Mesendoderm (in vitro differentiated cells): ENCODE measurements around the gene ARHGEF2.

Experiments used
- DNase-seq: peaks from one replicate; pipeline ENCODE4 v3.0.0; 2013
- H2AK5ac ChIP-seq: 2 replicates; pipeline ENCODE4 v1.6.1; 2013; ENCODE audit warnings: low read length, inconsistent platforms
- H2BK120ac ChIP-seq: 2 replicates; pipeline ENCODE4 v1.6.1; 2013; ENCODE audit warnings: low read depth, mild to moderate bottlenecking, low read length, moderate library complexity, mixed read lengths
- H2BK15ac ChIP-seq: replicated peaks from 2 replicates; pipeline ENCODE4 v1.6.1; 2013; ENCODE audit warnings: low read depth, mild to moderate bottlenecking, moderate library complexity
- H2BK5ac ChIP-seq: 2 replicates; pipeline ENCODE4 v1.6.1; 2013; ENCODE audit warnings: low read length, inconsistent platforms
- H3K18ac ChIP-seq: 2 replicates; pipeline ENCODE4 v1.6.1; 2013; ENCODE audit warnings: mild to moderate bottlenecking, low read length, mixed read lengths
- H3K23ac ChIP-seq: one replicate; pipeline ENCODE4 v1.6.1; 2013; ENCODE audit warnings: low read length
- H3K27ac ChIP-seq: 2 replicates; pipeline ENCODE4 v1.5.1; 2013; ENCODE audit warnings: low read depth, mild to moderate bottlenecking, inconsistent platforms, low read length, moderate library complexity
- H3K27me3 ChIP-seq: 2 replicates; pipeline ENCODE4 v1.6.1; 2013; ENCODE audit warnings: low read length, control low read depth, mild to moderate bottlenecking, inconsistent platforms; ENCODE audit not compliant: insufficient read depth, poor library complexity
- H3K36me3 ChIP-seq: 2 replicates; pipeline ENCODE4 v1.6.1; 2013; ENCODE audit warnings: low read length, inconsistent platforms; ENCODE audit not compliant: control insufficient read depth, insufficient read depth
- H3K4ac ChIP-seq: one replicate; pipeline ENCODE4 v1.6.1; 2013; ENCODE audit warnings: low read depth, mild to moderate bottlenecking, low read length, moderate library complexity
- H3K4me1 ChIP-seq: 2 replicates; pipeline ENCODE4 v1.6.1; 2013; ENCODE audit warnings: low read depth, low read length, inconsistent platforms; ENCODE audit not compliant: control insufficient read depth
- H3K4me2 ChIP-seq: 2 replicates; pipeline ENCODE4 v1.6.1; 2013; ENCODE audit warnings: low read length
- H3K4me3 ChIP-seq: 2 replicates; pipeline ENCODE4 v1.5.1; 2013; ENCODE audit warnings: mild to moderate bottlenecking, low read length
- H3K56ac ChIP-seq: one replicate; pipeline ENCODE4 v1.6.1; 2013; ENCODE audit warnings: low read length
- H3K79me1 ChIP-seq: 2 replicates; pipeline ENCODE4 v1.6.1; 2013; ENCODE audit warnings: low read length, inconsistent platforms
- H3K79me2 ChIP-seq: 2 replicates; pipeline ENCODE4 v1.6.1; 2013; ENCODE audit warnings: mild to moderate bottlenecking, low read length; ENCODE audit not compliant: control insufficient read depth, insufficient read depth
- H3K9ac ChIP-seq: 2 replicates; pipeline ENCODE4 v1.6.1; 2013; ENCODE audit warnings: low read length, inconsistent platforms
- H4K5ac ChIP-seq: one replicate; pipeline ENCODE4 v1.6.1; 2013; ENCODE audit warnings: low read length
- H4K8ac ChIP-seq: one replicate; pipeline ENCODE4 v1.6.1; 2013; ENCODE audit warnings: low read depth, mild to moderate bottlenecking, control low read depth, low read length, moderate library complexity
- WGBS: extraction: QIAGEN DNeasy Blood & Tissue Kit; methylation state at CpG from one replicate; pipeline ENCODE4 v1.1.7; 2013; ENCODE audit warnings: low lambda C conversion rate, missing lambda C conversion rate; ENCODE audit not compliant: insufficient coverage; ENCODE audit errors: extremely low coverage; 5-methylcytosine and 5-hydroxymethylcytosine counted together

Gene ARHGEF2

DNA sequence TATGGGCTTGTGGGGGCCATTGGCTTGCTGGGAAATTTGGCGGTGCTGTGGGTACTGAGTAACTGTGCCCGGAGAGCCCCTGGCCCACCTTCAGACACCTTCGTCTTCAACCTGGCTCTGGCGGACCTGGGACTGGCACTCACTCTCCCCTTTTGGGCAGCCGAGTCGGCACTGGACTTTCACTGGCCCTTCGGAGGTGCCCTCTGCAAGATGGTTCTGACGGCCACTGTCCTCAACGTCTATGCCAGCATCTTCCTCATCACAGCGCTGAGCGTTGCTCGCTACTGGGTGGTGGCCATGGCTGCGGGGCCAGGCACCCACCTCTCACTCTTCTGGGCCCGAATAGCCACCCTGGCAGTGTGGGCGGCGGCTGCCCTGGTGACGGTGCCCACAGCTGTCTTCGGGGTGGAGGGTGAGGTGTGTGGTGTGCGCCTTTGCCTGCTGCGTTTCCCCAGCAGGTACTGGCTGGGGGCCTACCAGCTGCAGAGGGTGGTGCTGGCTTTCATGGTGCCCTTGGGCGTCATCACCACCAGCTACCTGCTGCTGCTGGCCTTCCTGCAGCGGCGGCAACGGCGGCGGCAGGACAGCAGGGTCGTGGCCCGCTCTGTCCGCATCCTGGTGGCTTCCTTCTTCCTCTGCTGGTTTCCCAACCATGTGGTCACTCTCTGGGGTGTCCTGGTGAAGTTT lies 36.4 kb downstream of the ARHGEF2 start:
- no peak overlapping the region for H3K18ac ChIP-seq
- H3K27ac ChIP-seq, result no peak overlapping the region
- no peak for DNase-seq
- no peak overlapping the region for H2BK5ac ChIP-seq
- no peaks in the 10 kb centered on the region for H3K79me1 ChIP-seq
- H4K8ac ChIP-seq, result no peak overlapping the region
- no peaks in the 10 kb centered on the region for H3K27me3 ChIP-seq
- H3K4me3 ChIP-seq, result no peak overlapping the region
- no peak overlapping the region for H3K4ac ChIP-seq
- no peak overlapping the region for H2BK120ac ChIP-seq
- no peaks in the 10 kb centered on the region for H3K79me2 ChIP-seq
- no peak overlapping the region for H2AK5ac ChIP-seq
- no peak overlapping the region for H4K5ac ChIP-seq
- H3K36me3 ChIP-seq, result peaks cover 2% of the 10 kb centered on the region
- no peak overlapping the region for H3K23ac ChIP-seq
- no peak overlapping the region for H3K4me2 ChIP-seq
- no peak overlapping the region for H3K56ac ChIP-seq
- H3K4me1 ChIP-seq, result peaks cover 5% of the 10 kb centered on the region
- H3K9ac ChIP-seq, result no peak overlapping the region
- H2BK15ac ChIP-seq, result no peak overlapping the region
- no CpG with 5 or more reads among the region's 29 CpGs for WGBS

DNA sequence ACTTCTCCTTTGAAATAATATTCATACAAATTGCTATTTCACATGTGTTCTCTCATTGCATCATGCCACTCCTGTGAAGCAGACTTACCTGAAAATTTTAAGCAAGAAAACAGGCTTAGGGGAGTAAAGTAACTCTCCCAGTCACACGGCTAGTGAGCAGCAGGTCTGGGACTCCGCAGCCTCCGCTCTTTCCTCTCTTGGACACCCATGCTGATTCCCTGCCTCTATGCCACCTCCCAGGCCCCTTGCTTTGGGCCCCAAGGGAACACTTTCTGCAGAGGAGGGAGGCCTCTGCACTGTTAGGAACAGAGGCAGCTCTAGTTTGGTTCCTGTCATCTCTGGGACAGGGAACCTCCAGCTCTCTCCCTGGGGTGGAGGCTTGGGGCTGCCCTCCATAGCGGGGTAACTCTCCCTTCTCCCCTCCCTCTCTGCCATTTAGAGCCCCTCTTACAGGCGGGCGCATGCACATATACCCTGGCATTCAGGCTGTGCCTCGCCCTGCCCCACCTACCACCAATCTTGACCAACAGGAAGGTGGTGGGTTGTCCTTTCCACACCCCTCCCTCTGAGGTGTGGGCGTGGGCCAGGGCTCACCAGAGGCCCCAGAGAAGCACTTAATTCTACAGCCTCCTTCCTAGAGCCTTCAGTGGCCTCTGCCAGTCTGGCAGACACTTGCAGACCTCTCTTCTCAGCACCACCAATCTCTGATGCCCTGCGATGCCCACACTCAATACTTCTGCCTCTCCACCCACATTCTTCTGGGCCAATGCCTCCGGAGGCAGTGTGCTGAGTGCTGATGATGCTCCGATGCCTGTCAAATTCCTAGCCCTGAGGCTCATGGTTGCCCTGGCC lies 37.1 kb downstream of the ARHGEF2 start, which contains the start of gene RXFP4:
Gene RXFP4, plus strand, starts transcription at position 646 of the 852 bp plus-strand sequence. Its CDS starts 72 bp downstream, at position 718.
- Histone ChIP-seq H3K4me2 (no peak within 1 kb of the TSS), H3K27me3 (no peaks in the 10 kb centered on the region)
- WGBS, result no CpG with 5 or more reads among the region's 11 CpGs

DNA sequence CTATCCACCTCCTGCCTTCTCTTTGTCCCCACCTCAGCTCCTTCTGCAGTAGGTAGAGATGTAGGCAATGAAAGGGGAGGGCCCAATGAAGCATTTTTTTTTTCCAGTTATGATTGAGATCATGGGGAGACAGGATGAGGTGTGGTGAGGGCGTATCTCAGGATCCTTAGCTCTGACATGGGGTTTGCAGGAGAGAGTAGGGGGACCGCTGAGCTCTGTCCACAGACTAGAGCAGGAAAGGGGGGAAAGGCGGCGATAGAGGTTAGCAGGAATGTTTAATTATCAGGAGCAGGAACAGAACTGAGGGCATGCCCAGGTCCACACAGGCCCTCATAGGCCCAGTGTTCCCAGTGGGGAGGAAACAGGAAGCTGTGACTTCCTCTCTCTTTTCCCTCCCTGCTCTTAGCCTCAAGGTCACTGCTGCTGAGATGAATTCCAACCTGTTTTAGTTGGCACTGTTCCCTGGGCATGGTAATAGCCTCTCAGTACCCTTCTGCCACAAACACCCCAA lies 37.8 kb downstream of the ARHGEF2 start:
- no peak overlapping the region for H4K5ac ChIP-seq
- no peak overlapping the region for H2BK120ac ChIP-seq
- H3K36me3 ChIP-seq, result no peaks in the 10 kb centered on the region
- H3K27ac ChIP-seq, result no peak overlapping the region
- H4K8ac ChIP-seq, result no peak overlapping the region
- no peak overlapping the region for H3K4me3 ChIP-seq
- no peak overlapping the region for H3K9ac ChIP-seq
- peak overlapping the region; percentile 51 for H3K56ac ChIP-seq
- no peak overlapping the region for H3K4ac ChIP-seq
- H3K27me3 ChIP-seq, result no peaks in the 10 kb centered on the region
- no peak overlapping the region for H2BK5ac ChIP-seq
- no peak overlapping the region for H3K4me2 ChIP-seq
- no CpG with 5 or more reads among the region's 4 CpGs for WGBS
- H3K79me2 ChIP-seq, result no peaks in the 10 kb centered on the region
- no peaks in the 10 kb centered on the region for H3K4me1 ChIP-seq
- H3K79me1 ChIP-seq, result no peaks in the 10 kb centered on the region
- H3K23ac ChIP-seq, result no peak overlapping the region
- no peak overlapping the region for H2BK15ac ChIP-seq
- H2AK5ac ChIP-seq, result no peak overlapping the region
- no peak overlapping the region for H3K18ac ChIP-seq
- no peak for DNase-seq

More for the DNA sequence above, 37.1 kb downstream of the ARHGEF2 start, which contains the start of gene RXFP4:
- Histone ChIP-seq H3K79me2 (no peaks in the 10 kb centered on the region), H2AK5ac (no peak within 1 kb of the TSS), H3K23ac (no peak within 1 kb of the TSS), H2BK120ac (no peak within 1 kb of the TSS), H4K5ac (no peak within 1 kb of the TSS), H2BK15ac (no peak within 1 kb of the TSS), H3K18ac (no peak within 1 kb of the TSS), H3K56ac (peak within 1 kb of the TSS; percentile 51), H3K27ac (no peak within 1 kb of the TSS), H3K36me3 (no peaks in the 10 kb centered on the region), H3K4me3 (no peak within 1 kb of the TSS), H4K8ac (no peak within 1 kb of the TSS), H3K79me1 (no peaks in the 10 kb centered on the region), H2BK5ac (no peak within 1 kb of the TSS), H3K4ac (no peak within 1 kb of the TSS), H3K9ac (no peak within 1 kb of the TSS), H3K4me1 (peaks cover 3% of the 10 kb centered on the region)
- no peak for DNase-seq

DNA sequence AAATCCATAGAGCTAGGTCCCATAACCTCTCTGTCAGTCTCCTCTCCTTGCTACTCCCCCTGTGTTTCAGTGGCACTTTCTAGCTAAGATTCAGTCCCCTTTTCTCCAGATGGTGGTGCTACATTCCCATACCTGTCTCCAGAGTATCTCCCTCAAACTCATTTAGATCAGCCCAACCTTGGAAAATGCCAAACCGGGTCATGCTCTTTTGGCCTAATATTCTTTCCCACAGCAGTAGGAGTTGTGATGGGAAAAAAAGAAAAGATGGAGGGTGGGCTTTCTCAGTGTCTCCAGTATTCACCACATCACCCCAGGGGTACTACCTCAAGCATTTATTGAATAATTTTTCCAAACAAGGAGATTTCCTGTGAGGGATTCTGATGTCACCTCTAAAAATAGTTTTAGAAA lies 40.1 kb downstream of the ARHGEF2 start:
- Histone ChIP-seq H2AK5ac (no peak overlapping the region), H3K18ac (no peak overlapping the region), H3K4me3 (no peak overlapping the region), H2BK120ac (no peak overlapping the region), H3K27ac (no peak overlapping the region), H3K79me2 (peaks cover 9% of the 10 kb centered on the region), H3K4ac (no peak overlapping the region), H3K56ac (no peak overlapping the region), H3K27me3 (no peaks in the 10 kb centered on the region), H4K5ac (no peak overlapping the region), H3K79me1 (no peaks in the 10 kb centered on the region), H4K8ac (no peak overlapping the region), H3K4me2 (no peak overlapping the region), H3K23ac (no peak overlapping the region), H2BK15ac (no peak overlapping the region), H3K4me1 (no peaks in the 10 kb centered on the region), H3K36me3 (no peaks in the 10 kb centered on the region), H2BK5ac (no peak overlapping the region), H3K9ac (no peak overlapping the region)
- peak; percentile 89 for DNase-seq
- no CpG with 5 or more reads among the region's 1 CpG for WGBS

GRCh38 chr1:155934936-155935590 lies 43.3 kb downstream of the ARHGEF2 start:
- peaks cover 6% of the 10 kb centered on the region for H3K79me1 ChIP-seq
- peak overlapping the region; percentile 60 for H3K4me2 ChIP-seq

More at GRCh38 chr1:155934936-155935590, 43.3 kb downstream of the ARHGEF2 start:
- peak overlapping the region; percentile 78 for H4K8ac ChIP-seq
- H2BK120ac ChIP-seq, result peak overlapping the region; percentile 76
- peaks cover 9% of the 10 kb centered on the region for H3K36me3 ChIP-seq
- WGBS, result no CpG with 5 or more reads among the region's 24 CpGs
- peak overlapping the region; percentile 88 for H3K18ac ChIP-seq
- H3K27me3 ChIP-seq, result no peaks in the 10 kb centered on the region
- peak overlapping the region; percentile 98 for H4K5ac ChIP-seq
- no peak for DNase-seq
- H3K4me1 ChIP-seq, result no peaks in the 10 kb centered on the region
- H2AK5ac ChIP-seq, result peak overlapping the region; percentile 52
- H3K56ac ChIP-seq, result peak overlapping the region; percentile 85
- no peak overlapping the region for H2BK15ac ChIP-seq
- no peak overlapping the region for H2BK5ac ChIP-seq
- H3K4me3 ChIP-seq, result peak overlapping the region; percentile 32
- peak overlapping the region; percentile 72 for H3K9ac ChIP-seq
- H3K27ac ChIP-seq, result no peak overlapping the region
- H3K79me2 ChIP-seq, result peaks cover 34% of the 10 kb centered on the region
- H3K4ac ChIP-seq, result peak overlapping the region; percentile 84
- no peak overlapping the region for H3K23ac ChIP-seq
